Non-pigmented ciliary epithelial cell (primary cell): ENCODE measurements around the gene SAMD8.

Experiments
- DNase-seq: peaks from one replicate; pipeline ENCODE4 v3.0.0-alpha.2; 2010; ENCODE audit warnings: low read depth

SAMD8 gene

DNA sequence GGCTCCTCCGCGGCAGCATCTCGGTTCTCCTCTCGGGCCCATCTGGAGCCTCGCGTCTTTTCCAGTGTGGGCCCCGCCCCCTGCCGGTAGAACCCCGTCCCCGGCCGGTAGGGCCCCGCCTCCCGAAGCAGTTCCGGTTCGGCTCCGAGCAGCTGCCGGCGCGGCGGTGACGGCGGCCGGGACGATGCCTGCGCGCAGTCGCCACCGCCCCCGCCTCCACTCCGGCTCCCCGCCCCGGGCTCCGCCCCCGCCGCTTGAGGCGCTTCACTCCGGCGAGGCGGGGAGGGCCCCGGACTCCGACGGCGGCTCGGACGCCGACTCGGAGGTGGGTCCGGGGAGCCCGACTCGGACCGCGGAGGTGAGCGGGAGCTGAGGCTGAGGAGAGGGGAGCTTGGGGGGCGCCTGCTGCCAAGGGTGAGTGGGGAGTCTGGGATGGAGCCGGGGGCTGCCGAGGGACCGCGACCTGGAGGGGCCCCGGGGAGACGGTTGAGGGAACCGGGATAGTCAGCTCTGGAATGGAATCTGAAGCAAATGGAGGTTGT lies at the start of gene SAMD8:
TSS of gene SAMD8 (plus strand) at position 292 of the 542 bp plus-strand sequence. CDS start 38,873 bp downstream, outside the sequence.
- DNase-seq: peak; percentile 73

DNA sequence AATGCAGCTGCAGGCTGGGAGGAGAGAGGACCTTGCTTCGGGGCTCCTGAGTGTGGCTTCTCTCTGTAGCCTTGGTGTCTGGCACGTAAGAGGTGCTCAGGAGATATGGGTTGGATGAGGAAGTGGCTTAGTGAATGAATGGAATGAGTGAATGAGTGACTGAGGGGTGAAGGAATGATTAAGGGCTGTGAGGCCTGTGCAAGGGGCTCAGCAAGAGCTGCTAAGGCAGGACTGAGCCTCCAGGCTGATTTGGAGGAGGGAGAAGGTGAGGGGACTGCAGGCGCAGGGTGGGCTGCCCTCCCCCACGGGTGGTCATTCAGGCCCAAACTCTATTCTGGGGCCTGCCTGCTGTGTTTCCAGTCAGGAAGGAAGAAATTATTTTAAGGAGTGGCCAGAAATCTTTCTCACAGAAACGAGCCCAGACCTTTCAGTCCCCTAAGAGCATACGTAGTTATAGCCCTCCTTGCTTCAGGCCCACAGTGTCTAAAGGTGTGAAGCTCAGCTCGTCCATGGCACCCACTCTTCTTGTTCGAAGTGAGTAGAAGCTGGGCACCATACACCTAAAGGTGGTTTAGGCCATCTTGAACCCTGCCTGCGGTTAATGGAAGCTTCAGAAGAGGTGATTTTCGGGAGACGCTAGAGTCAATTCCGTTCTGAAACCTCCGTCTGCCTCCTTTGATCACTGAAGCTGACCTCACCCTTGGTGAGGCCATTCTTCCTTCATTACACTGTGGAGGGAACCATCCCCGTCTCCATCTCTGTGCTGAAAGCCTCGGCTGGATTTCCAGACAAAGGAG lies 49.5 kb upstream of the SAMD8 start:
- DNase-seq: no peak

DNA sequence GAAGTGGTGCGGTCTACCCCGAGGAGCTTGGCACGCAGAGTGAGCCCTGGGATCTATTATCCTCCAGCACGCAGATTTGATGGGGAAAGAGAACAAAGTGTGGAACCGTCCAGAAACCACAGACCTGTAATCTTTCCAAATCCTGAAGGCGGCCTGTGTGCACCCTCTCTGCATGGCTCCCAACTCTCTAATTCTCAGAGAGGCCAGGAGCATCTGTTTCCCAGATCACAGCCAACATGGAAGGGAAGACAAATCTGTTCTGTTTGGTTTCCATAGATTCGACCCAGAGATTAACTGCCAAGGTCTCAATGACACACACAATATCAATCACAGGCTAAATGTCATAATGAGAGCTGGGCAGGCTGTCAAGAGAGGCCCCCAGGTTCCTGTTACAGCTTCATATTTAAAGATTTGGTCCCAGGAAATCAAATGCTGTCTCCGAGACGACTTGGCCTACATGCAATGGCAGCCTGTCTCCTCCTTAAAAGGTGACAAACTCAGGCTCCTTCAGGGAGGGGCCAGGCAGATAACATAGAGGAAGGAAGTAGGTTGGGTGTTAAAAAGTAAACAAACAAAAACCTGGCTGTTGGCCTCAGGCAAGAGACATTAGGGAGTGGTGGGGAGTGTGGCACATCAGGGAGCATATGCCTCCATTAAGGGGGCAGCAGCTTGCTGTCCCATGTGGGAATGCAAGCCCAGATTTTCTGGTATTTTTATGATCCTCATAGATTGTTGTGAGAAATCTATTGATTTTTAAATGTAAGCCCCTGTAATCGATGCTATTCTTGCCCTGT lies 48.8 kb upstream of the SAMD8 start:
- no peak for DNase-seq

DNA sequence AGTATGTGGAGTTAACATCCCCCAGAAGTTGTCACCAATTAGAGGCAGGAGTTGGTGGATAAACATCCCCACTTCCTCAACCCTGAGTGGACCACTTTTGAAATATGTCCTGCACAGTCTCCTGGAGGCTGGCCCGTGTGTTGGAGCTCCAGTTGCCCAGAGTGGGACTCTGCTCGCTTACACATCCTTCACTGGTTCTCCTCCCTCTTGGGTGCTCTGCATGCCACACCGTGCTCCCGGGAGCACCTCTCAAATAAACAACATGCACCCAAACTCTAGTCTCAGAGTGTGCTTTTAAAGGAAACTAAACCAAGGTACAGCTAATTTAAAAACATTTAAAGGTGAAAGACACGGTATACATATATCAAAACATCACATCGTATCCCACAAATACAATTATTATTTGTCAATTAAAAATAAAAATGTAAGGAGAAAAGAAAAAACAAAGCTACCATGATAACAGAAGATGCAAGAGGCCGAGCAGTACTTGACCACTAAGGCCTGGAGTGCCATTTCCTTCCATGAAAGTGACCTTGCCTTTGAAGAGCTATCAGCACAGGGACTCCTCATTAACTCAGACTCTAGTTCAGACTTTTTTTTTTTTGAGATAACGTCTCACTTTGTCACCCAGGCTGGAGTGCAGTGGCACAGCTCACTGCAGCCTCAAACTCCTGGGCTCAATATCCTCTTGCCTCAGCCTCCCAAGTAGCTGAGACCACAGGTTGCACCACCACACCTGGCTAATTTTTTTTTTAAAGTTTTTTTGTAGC lies 47.8 kb upstream of the SAMD8 start:
- no peak for DNase-seq

DNA sequence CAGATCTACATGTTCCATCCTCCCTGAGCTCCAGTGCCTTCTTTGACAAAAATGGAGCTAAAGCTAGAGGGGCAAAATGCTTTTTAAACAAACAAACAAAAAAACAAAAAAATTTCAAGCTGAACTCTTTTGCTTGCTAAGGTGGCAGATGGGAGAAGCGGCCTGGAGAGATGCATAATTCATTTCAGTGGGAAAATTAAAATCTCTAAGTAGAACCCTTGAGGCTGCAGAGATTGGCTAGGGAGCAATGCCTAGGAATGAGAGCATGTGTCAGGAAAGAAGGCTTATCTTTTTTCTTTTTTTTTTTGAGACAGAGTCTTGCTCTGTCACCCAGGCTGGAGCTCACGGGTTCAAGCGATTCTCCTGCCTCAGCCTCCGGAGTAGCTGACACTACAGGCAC lies 46.4 kb upstream of the SAMD8 start:
- no peak for DNase-seq

DNA sequence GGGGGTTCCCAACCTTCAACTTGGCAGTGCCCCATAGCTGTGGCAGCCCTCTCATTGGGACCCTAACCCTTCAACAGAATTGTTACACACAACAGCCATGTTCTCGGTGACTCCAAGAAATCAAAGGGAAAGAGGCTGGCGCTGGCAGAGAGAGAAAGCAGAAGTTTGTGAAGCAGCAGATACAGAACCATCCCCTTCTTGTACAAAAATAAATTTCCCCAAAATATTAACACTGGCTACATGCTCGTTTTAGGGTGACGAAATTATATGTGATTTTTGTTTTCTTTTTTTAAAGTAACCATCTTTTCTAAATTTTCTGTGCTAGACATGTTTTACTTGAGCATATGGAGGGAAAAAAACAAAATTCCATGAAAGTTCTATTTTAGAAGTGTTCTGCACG lies 45.2 kb upstream of the SAMD8 start:
- DNase-seq: no peak

DNA sequence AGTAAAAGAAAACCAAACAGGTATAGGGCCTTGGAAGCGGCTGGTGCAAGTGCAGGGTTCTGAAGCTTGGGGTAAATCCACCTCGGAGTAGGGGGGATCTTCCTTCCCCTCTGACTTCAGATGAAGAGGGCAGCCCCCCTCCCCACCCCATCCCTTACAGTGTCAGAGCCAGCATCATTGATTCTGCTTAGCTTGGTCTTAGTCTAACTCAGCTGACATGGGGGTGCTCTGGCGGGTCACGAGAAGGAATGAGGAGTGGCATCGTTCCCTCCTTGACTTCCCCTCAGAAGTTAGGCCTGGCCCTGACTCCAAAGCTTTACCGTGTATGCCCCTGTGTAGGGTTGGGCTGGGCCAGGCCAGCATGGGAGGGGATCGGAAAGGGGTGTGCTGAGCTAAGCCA lies 44.2 kb upstream of the SAMD8 start:
- no peak for DNase-seq

DNA sequence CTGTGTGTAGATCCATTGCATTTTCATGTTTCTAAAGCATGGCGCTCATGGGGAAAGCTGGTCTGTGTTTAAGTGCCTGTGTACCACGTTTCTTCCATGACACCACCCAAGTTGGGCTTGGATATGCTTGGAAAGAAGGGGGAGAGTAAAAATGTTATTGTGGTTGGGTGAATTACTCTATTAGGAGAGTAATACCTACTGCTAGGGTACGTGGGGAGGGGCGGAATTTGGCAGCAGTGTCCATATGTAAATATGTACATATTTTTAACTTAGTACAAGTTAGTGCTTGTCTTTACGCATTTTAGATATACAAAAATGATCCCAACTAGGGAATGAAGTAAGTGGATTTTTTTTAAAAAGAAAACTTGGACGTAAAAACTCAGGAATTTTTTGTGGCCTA lies 42.9 kb upstream of the SAMD8 start:
- DNase-seq: no peak

DNA sequence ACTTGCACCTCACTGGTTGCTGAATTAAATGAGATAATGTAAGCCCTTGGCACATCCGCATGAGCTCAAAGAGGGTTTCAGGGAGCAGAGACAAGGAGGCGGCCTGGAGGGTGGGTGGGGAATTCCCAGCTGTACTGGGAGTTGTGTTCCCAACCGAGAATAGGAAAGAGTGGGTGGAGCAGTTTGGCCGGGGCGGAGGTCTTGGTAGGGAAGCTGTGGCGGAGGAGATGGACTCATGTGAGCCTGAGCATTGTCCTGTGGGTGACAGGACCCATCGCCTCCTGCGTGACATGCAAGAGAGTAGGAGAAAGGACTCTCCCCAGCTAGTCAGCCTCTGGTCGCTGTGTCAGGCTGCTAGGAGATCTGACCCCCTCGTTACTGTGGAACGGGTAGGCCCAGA lies 41.0 kb upstream of the SAMD8 start:
- no peak for DNase-seq

DNA sequence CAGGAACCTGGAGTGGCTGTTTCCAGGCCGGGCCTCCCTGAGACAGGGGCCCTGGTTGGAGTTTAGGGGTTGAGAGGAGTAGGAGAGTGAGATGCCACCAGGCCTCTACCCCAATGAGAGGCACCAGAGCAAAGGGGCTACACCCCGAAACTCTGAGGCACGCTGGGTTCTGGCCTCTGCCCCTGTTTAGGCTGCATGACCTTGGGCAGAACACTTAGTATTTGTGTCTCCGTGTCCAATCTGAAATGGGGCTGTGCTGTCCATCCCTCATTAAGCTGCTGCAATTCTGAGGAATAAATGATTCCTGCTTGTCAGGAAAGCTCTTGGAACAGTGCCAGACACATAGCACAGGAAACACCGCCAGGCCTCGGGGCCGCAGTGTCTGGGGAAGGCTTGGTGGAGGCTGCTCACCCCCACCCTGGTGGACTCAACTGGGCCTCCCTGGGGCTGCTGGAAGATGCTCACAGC lies 40.5 kb upstream of the SAMD8 start:
- no peak for DNase-seq

DNA sequence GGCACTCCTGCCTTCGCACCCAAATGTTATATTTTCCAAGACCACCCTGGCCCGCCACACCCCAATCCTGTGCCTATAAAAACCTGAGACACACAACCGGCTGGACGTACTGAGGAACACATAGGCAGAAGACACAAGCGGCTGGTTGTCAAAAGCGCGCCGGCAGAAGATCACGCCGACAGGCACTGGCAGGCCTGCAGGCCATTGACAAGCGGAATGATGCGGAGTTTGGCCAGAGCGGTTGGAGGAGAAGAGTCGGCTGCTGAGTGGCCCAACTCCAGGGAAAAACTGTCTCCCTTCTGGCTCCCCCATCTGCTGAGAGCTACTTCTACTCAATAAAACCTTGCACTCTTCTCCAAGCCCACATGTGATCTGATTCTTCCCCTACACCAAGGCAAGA lies 39.7 kb upstream of the SAMD8 start:
- no peak for DNase-seq

DNA sequence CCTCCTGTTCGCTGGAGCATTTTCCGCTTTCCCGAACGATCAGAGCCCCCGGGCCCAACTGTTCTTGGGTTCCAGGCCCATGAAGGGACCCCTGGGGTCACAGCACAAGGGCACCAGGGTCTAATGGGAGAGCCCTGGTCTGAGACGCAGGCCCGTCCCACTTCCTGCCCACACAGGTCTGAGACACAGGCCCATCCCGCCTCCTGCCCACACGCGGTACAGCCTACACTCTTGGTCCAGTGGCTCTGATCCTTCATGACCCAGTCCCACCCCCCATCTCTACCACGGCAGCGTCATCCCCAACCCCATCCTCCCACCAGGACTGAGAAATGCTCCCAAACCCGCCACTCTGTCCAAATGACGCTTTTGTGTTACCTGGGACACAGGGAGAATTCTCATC lies 38.7 kb upstream of the SAMD8 start:
- DNase-seq: no peak

DNA sequence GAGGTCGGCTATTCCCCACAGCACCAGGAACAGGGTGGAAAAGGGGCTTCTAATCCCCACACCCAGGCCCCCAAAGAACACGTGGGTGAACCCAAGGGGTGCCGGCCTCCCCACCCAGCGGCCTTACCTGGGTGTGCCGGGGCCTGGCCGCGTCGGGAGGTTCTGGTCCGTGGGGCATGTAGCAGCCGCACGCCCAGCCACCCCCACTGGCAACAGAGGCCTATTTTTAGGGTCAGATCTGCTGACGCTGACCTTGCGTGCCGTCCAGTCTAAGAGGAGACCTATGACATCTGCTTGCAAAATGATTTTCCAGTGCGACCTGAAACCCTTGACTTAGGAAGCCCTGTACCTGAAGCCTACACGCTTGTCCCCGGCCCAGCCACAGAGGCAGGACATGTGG lies 38.0 kb upstream of the SAMD8 start:
- no peak for DNase-seq

DNA sequence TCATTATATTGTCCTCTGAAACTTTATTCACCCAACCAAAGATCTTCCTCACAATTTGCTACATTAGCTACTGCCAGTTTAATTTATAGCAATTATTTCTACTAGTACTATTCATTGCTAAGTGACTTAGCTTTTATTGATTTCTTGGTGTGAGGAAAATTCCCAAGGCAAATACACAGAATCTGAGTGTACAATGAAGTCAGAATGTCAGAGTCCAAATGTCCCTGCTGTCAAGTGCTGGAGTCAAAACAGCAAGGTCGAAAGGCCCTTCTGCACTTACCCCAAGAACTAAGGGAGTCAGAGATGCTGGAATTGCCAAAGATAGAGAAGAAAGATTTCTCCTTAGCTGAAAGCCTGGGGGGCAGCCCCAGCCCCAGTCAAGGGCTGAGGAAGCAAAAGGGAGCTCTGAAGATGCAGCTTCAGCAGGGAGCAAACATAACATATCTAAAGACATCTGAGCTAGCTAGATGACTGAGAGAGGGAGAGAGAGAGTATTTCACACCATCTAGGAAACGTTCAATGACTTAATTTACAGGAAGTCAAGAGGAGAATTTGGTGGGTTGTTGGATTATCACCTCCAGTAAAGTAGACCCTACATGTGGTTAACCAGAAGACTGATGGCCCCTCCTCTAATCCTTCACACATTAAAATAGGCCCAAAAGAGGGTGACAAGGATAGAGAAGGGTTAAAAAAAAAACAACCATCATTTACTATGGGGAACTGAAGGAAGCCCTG lies 36.6 kb upstream of the SAMD8 start:
- no peak for DNase-seq

DNA sequence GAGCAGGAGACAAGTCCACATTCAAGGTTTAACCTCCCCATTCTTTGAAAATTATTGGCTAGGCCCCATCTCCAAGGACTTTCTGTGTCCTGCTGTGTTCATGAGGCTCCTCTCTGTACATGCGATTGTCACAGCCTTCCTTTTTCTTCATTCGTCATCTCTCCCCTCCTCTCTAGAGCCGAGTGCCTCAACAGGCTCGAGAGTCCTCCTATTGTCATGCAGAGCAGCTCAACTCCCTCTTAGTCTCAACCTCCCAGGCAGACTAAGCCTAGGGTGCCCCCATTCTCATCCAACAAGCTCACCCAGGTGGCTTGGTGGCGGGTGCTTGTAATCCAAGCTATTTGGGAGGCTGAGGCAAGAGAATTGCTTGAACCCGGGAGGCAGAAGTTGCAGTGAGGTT lies 35.1 kb upstream of the SAMD8 start:
- no peak for DNase-seq

DNA sequence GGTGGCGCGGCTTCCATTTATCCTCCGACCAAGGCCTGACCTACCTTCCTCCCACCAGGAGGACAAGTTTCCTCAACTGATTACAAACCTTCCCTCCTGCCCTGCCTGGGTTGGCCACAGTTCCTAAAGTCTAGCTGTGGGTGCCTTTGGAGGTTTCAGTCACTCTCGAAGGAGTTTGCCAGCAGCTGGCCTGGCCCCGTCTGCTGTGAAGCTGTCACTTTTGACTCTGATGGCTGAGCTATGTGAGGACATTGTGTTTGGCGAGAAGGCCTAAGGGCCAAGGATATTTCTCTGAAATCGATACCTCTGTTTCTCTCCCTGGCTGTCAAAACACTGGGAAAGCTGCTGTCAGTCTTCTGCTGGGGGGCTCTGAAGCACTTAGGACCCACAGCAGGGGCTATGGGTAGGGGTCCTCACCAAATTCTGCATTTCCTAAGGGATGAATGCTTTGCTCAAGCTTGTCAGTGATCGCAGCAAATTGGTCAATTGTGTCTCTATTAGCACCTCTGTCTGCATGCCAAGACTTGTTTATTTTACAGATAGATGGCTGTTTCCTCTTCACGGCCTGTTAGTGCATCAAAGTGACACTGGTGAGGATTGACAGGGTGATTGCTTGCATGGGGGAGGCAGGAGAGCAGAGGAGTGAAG lies 31.9 kb upstream of the SAMD8 start:
- no peak for DNase-seq

DNA sequence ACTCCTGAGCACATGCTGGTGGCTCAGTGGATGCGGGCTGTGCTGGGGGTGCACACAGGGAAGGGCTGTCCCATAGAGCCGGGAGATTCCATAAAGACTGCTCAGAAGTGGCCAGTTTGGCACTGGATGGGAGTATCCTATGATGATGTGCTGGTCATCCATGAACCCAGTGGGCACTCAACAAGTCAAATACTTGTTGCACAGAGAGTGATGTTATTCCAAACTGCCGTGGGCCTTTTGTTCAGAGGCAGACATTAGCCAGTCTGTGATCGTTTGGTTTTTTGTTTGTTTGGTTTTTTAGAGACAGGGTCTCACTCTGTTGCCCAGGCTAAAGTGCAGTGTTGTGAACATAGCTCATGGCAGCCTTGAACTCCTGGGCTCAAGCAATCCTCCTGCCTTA lies 30.9 kb upstream of the SAMD8 start:
- no peak for DNase-seq

DNA sequence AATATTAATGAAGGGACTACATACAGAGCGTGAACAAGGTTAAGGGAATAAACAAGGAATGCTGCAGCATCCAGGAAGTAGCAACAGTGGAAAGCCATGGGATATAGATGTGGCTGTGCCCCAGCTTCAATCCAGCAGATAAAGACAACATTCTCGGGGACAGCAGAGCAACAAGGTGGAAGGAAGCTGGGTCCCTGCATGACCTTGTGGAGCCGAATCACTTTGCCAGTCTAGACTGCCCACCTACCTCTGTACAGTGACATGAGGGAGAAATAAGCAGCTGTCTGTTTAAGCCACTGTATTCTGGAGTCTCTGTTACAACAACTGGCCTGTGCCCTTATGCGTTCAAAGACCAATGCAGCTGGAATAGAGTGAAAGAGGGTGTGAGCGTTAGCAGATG lies 30.1 kb upstream of the SAMD8 start:
- no peak for DNase-seq

DNA sequence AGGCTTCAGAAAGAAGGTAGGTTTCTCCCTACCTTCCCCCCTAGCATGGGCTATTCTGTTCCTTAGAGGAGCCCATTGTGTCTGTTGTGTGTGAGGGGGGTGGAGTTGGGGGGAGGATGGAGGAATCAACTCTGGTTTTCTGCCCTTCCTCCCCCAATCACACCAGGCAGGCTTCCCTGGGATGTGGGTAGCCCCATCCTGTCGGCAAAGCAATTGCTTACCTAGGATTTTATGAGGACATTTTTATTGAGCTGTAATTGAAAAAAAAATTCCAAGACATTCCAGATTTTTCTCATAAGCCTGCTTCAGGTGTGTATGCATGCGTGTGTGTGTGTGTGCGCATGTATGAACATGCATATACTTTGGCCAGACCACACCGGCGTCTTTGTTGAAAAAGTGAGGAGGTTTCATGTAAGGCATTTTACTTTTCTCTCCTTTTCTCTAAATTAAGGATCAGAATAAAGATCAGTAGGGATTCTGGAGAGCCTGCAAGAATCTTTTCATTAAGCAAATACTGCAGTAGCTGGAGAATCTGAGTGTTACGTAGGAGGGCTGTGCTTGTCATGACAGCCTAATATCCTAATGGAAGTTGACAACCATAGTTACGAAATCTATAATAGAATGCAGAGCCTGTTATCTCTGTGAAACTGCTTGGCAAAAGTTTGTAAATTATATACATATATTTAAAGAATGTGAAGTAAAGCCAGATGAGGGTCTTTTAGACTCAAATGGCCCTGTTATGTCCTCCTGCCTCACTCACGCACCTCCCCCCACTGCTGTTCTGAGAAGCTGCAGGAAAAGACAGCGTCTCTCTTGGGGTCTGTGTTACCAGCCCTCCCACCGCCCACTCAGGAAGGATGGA lies 27.3 kb upstream of the SAMD8 start:
- no peak for DNase-seq

DNA sequence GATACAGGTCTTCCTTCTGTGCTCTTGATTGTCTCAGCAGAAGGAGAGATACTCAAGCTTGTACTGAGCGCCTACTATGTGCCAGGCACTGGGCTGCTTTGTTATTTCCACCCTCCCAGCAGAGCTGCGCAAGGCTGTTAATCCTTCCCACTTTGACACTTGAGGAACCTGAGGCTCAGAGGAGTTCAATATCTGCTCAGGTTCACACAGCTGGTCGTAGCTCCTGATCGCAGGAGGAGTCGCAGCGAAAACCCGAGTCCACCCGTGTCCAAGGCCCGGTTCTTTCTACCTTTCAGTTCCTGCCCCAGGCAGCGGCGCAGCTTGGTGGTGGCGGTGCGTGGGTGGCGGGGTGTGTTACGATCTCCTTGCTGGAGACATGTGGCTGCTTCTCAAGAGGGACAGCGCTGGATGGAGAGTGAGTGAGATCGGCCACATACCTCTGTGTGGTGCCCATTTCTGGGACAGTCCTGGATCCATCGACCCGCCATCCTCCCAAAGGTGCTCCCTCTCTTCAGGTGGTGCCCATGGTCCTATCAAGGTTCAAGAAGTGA lies 26.5 kb upstream of the SAMD8 start:
- no peak for DNase-seq
